ENCODE measurements around the gene PRPSAP1. TPM values are rescaled to one million over a fixed set of nuclear protein-coding genes. Genes with fewer than 3 reads are reported as not detected.

PRPSAP1 gene
- total RNA-seq, 1 experiment from 2014 or later, result 47.8 TPM

- intact Hi-C loops (cut with micrococcal nuclease), result no loop called here
- no peaks in the 10 kb centered on the region for H3K79me2 ChIP-seq (ENCODE audit: low read length)
- no peak overlapping the region for H2AFZ ChIP-seq (ENCODE audit: low read length)
- no peaks in the 10 kb centered on the region for H3K36me3 ChIP-seq (ENCODE audit: low read depth, low read length)
- no peaks in the 10 kb centered on the region for H3K9me2 ChIP-seq (replicated peaks; ENCODE audit: low read length)
- no peak for DNase-seq
- H3K27ac ChIP-seq (ENCODE audit: low read length), result no peak overlapping the region
- no peak overlapping the region for H3K9ac ChIP-seq (ENCODE audit: low read length)
- no peaks in the 10 kb centered on the region for H3F3A ChIP-seq (ENCODE audit: low read length, unreplicated experiment)
- BruUV-seq (replicated peaks), result no TSS peak
- H3K9me3 ChIP-seq (ENCODE audit: low read length), result no peaks in the 10 kb centered on the region
- ATAC-seq, result no peak
- H3K4me3 ChIP-seq (ENCODE audit: low read length), result no peak overlapping the region
- ChIA-PET POLR2A (ENCODE audit: unreplicated experiment) (interaction anchor here (1.5 kb wide), 2 partner anchors 18 to 32 kb away, joined by 8 to 20 read pairs; partner anchors contain the start of gene SPHK1), CTCF (interaction anchor here (0.6 to 2.2 kb wide), 8 partner anchors 8 to 152 kb away, joined by 4 to 78 read pairs (median 4); partner anchors contain the start of gene PRPSAP1)
- H3K4me2 ChIP-seq (ENCODE audit: low read length), result no peak overlapping the region
- no peaks in the 10 kb centered on the region for H4K20me1 ChIP-seq (ENCODE audit: low read length)
- TF ChIP-seq EZH2 (IDR thresholded peaks at IDR 0.05; ENCODE audit: low read length, unreplicated experiment) (no peak), EZH2phosphoT487 (IDR thresholded peaks at IDR 0.05; ENCODE audit: borderline replicate concordance, low read length) (no peak), CTCF (conservative IDR thresholded peaks at IDR 0.05; ENCODE audit: low read depth, low read length) (no peak)
- no peaks in the 10 kb centered on the region for H3K27me3 ChIP-seq (ENCODE audit: low read length)
- peaks cover 12% of the 10 kb centered on the region for H3K4me1 ChIP-seq (ENCODE audit: insufficient read depth, low read length)
These were observed 12.5 kb upstream of the PRPSAP1 start for GRCh38 chr17:76366247-76366646.

- ATAC-seq, result peak; percentile 80
- no peaks in the 10 kb centered on the region for H3K27me3 ChIP-seq (ENCODE audit: low read length)
- no peak overlapping the region for H3K9ac ChIP-seq (ENCODE audit: low read length)
- POLR2A ChIA-PET (ENCODE audit: unreplicated experiment), result interaction anchor here (0.7 to 1.5 kb wide), 3 partner anchors 15 to 33 kb away, joined by 8 to 20 read pairs (median 11); partner anchors contain the start of gene SPHK1
- no peaks in the 10 kb centered on the region for H3F3A ChIP-seq (ENCODE audit: low read length, unreplicated experiment)
- H3K4me2 ChIP-seq (ENCODE audit: low read length), result no peak overlapping the region
- no peaks in the 10 kb centered on the region for H3K9me3 ChIP-seq (ENCODE audit: low read length)
- no peak overlapping the region for H2AFZ ChIP-seq (ENCODE audit: low read length)
- peak; percentile 59 for DNase-seq
- no peak overlapping the region for H3K27ac ChIP-seq (ENCODE audit: low read length)
- TF ChIP-seq EZH2phosphoT487 (IDR thresholded peaks at IDR 0.05; ENCODE audit: borderline replicate concordance, low read length) (no peak), CTCF (conservative IDR thresholded peaks at IDR 0.05; ENCODE audit: low read depth, low read length) (peak; percentile 84)
- BruUV-seq (replicated peaks), result no TSS peak
- H3K4me3 ChIP-seq (ENCODE audit: low read length), result no peak overlapping the region
- H3K36me3 ChIP-seq (ENCODE audit: low read depth, low read length), result no peaks in the 10 kb centered on the region
- intact Hi-C loops (cut with micrococcal nuclease), result loop anchor here (1.0 kb wide), 1 partner anchor 33 kb away; no protein-coding TSS in a partner anchor
- no peaks in the 10 kb centered on the region for H4K20me1 ChIP-seq (ENCODE audit: low read length)
- peaks cover 6% of the 10 kb centered on the region for H3K4me1 ChIP-seq (ENCODE audit: insufficient read depth, low read length)
- CTCF ChIA-PET, result interaction anchor here (0.6 to 2.2 kb wide), 15 partner anchors 9 to 654 kb away, joined by 3 to 78 read pairs (median 4); partner anchors contain the start of gene PRPSAP1
- H3K79me2 ChIP-seq (ENCODE audit: low read length), result no peaks in the 10 kb centered on the region
- no peaks in the 10 kb centered on the region for H3K9me2 ChIP-seq (replicated peaks; ENCODE audit: low read length)
These were observed 11.7 kb upstream of the PRPSAP1 start for GRCh38 chr17:76365256-76365903.

All from PC-3 (cell line).